Adipocyte (in vitro differentiated cells): Measurements from ENCODE around the gene VWF.

Experiments used
- DNase-seq: peaks from one replicate; pipeline ENCODE4 v3.0.0-alpha.2; 2015; ENCODE audit warnings: low read depth
- H3K27me3 ChIP-seq: replicated peaks from 2 replicates; pipeline ENCODE4 v1.7.0; 2013; ENCODE audit warnings: mild to moderate bottlenecking, low read length, moderate library complexity; ENCODE audit not compliant: control insufficient read depth, insufficient read depth
- H3K36me3 ChIP-seq: 2 replicates; pipeline ENCODE4 v1.7.0; 2013; ENCODE audit warnings: low read length, mild to moderate bottlenecking, moderate library complexity; ENCODE audit not compliant: control insufficient read depth, insufficient read depth, severe bottlenecking
- H3K4me1 ChIP-seq: 2 replicates; pipeline ENCODE4 v1.7.0; 2013; ENCODE audit warnings: mild to moderate bottlenecking, low read length, moderate library complexity; ENCODE audit not compliant: control insufficient read depth, insufficient read depth
- H3K4me3 ChIP-seq: 2 replicates; pipeline ENCODE4 v1.7.0; 2013; ENCODE audit warnings: mild to moderate bottlenecking, low read length, moderate library complexity
- H3K9ac ChIP-seq: 2 replicates; pipeline ENCODE4 v1.7.0; 2013; ENCODE audit warnings: mild to moderate bottlenecking, low read length, moderate library complexity
- H3K9me3 ChIP-seq: 2 replicates; pipeline ENCODE4 v1.7.0; 2013; ENCODE audit warnings: mild to moderate bottlenecking, low read length, moderate library complexity; ENCODE audit not compliant: control insufficient read depth

VWF gene

DNA sequence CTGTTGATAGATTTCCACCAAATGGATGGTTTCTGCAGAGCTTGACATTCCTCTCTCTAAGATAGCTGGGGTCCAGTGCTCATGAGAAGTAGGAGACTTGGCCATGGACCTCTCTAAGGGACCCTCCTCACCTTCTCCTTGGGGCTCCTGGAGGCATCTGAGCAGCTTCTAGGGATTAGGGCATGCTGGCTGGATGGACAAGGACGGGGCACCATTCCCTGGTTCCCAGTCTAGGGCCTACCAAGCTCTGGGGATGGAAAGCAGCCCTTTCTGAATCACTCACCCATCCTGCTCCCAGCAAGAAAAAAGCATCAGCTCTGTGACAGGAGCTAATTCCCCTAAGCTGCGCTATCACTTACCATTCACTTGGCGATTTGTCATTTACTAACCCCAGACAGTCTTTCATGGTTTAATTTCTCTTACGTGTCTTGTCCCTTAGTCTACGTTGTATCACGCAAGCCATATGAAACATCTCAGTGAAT, 39.5 kb downstream of the VWF start:
- Histone ChIP-seq H3K9me3 (no peaks in the 10 kb centered on the region), H3K9ac (no peak overlapping the region), H3K27me3 (peaks cover 4% of the 10 kb centered on the region), H3K4me3 (no peak overlapping the region), H3K36me3 (no peaks in the 10 kb centered on the region), H3K4me1 (peaks cover 31% of the 10 kb centered on the region)
- DNase-seq: no peak

DNA sequence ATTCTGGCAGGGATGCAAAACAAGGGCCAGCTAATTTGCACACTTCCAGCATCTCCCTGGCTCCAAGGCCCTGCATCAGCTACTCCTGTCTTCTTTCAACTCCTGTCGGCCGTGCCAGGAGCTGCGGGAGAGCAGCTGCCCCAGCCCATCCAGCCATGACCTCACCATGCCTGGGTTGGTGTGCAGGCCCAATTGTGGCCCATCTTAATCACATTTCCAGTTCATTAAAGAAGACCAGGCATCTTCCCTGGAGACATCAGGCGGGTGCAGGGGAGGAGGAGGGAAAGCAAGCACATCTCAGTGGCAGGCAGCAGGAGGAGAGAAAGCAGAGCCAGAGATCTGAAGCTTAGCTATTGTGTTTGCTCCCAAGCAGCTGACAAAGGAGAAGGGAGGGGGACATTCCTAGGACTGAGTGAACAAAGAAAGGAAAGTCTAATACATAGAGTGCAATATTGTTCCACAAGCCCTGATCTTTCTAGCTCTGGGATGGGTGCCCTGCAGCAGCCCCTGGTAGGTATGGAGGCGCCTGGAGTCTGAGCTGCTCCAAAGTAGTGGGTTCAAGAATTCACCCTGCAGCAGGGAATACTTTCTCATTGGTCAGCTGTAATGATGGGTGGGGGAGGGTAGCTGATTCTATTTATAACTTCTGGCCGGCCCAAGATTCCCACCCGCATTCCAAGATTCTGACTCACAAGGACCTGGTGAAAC, 40.1 kb downstream of the VWF start:
- DNase-seq: no peak
- Histone ChIP-seq H3K36me3 (no peaks in the 10 kb centered on the region), H3K4me3 (no peak overlapping the region), H3K9ac (no peak overlapping the region), H3K4me1 (peaks cover 28% of the 10 kb centered on the region), H3K27me3 (peaks cover 4% of the 10 kb centered on the region), H3K9me3 (no peaks in the 10 kb centered on the region)

DNA sequence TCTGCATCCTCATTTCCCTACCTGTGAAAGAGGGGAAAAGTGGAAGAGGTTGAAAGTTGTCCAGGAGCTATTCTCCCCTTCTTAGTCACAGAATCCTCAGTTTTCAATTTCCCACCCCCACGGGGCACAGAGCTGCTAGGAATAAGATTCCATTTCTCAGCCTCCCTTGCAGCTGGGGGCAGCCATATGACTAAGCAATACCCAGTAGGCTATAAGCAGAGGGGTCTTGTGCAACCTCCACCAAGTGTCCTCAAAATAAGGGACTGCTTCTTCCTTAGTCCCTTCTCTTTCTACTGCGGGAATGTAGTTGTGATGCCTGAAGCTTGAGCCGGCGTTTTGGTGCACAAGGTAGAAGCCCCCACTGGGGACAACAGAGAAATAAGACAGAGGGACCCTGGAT, 40.9 kb downstream of the VWF start:
- no peaks in the 10 kb centered on the region for H3K9me3 ChIP-seq
- peaks cover 4% of the 10 kb centered on the region for H3K27me3 ChIP-seq
- peaks cover 25% of the 10 kb centered on the region for H3K4me1 ChIP-seq
- no peak for DNase-seq
- no peak overlapping the region for H3K9ac ChIP-seq
- no peaks in the 10 kb centered on the region for H3K36me3 ChIP-seq
- H3K4me3 ChIP-seq: no peak overlapping the region

DNA sequence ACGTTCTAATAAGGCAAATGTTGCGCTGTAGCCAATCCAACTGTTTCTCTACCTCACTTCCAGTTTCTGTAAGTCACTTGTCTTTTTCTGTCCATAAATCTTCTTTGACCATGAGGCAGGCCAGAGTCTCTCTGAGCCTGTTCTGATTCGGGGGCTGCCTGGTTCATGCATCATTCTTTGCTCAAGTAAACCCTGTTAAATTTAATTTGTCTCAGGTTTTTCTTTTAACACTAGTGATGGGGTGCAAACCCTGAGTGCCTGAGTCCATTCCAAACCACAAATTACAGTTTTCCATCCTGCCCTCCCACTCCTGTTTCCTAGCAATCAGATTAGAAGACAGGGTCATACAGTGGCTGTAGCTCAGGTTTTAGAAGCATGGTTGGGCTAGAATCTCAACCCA, 41.9 kb downstream of the VWF start:
- DNase-seq: no peak
- no peak overlapping the region for H3K9ac ChIP-seq
- peaks cover 4% of the 10 kb centered on the region for H3K27me3 ChIP-seq
- H3K4me3 ChIP-seq: no peak overlapping the region
- no peaks in the 10 kb centered on the region for H3K9me3 ChIP-seq
- peaks cover 29% of the 10 kb centered on the region for H3K4me1 ChIP-seq
- H3K36me3 ChIP-seq: no peaks in the 10 kb centered on the region

DNA sequence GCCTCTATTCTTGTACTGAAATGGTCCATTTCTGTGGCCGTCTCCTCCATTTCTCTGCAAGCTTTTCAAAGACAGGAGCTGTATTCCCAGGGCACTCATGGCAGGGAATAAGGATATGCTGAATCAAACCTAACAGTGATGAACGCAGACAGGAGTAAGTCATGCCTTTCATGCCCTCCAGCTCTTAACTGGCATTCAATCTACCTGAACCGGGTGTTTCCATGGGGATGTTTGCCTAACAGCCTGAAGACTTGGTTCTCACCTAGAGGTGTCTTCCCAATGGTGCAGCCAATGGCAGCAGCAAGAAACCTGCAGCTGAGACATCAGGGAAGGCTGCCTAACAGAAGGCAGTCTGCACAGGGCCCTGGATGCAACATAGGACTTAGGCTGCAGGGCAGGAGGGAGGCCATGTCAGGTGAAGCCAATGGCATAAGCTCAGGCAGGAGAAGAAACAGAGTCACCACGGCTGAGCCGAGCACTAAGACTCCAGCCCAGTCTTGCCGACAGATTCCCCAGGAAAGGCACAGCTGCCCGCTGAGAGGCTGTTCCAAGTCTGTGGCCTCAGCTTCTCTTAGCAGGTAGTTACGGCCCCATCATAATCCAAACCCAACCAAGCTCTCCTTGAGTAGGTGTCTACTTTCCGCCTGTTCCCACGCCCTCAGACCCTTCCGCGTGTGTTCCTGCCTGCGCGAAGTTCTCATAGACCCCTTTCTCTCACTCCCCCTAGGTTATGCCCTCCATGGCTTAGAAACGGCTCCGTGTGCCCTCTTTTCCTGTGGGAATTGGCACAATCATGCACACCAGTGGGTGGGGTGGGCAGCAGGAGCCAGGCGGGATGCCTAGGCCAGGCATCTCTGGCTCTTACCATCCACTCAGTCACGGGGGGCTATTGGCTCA, 44.1 kb downstream of the VWF start:
- DNase-seq: no peak
- Histone ChIP-seq H3K4me3 (no peak overlapping the region), H3K9ac (no peak overlapping the region)

DNA sequence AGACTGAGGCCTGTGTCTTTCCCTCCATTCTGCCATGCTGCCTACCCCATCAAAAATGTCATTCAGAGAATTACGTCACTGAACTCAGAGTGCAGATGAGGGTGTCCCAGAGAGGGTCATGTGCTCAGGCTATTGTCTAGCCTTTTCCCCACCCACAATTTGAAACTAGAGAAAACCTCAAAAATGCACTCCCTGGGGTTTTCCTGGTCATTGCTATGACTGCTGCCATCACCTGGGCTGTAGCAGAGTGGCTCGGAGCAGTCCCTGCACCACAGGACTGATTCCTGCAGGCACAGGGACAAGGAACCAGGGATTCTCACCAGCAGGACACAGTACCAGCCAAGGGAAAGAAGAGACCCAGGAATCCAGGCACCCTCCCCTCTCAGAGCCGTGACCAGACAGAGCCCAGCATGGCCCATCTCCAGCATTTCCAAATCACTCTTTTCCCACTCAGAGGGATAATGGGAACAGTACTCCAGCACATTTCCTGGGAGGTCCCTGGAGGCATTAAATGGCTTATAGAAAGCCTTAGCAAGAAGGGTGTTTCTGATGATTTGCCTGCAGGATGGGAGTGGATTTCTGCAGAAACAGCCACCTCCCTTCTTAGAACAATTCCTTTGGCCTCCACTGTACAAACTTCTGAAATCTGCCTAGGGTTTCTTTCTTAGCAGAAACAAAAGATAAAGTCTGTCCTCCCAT, 45.9 kb downstream of the VWF start:
- H3K4me3 ChIP-seq: no peak overlapping the region
- peaks cover 11% of the 10 kb centered on the region for H3K27me3 ChIP-seq
- no peaks in the 10 kb centered on the region for H3K36me3 ChIP-seq
- no peak overlapping the region for H3K9ac ChIP-seq
- H3K9me3 ChIP-seq: no peaks in the 10 kb centered on the region
- DNase-seq: peak; percentile 31
- peaks cover 17% of the 10 kb centered on the region for H3K4me1 ChIP-seq

More for the DNA sequence above, 44.1 kb downstream of the VWF start:
- peaks cover 7% of the 10 kb centered on the region for H3K27me3 ChIP-seq
- peaks cover 29% of the 10 kb centered on the region for H3K4me1 ChIP-seq
- no peaks in the 10 kb centered on the region for H3K36me3 ChIP-seq
- H3K9me3 ChIP-seq: no peaks in the 10 kb centered on the region

DNA sequence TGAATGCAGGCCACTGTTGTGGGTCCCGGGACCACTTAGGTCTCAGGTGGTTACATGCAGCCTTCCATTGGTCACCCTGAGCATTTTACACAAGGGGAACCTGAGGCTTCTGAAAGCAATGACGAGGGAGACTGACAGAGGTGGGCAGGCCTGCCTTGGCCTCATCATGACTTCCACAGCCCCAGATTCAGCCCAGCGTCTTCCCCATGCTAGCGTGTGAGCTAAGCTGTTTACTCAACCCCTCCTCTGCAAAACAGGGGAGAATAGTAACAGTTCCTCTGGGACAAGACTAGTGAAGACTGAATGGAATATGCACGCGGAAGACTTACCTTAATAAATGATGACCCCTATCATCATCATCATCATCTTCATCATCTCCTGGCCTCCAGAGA, 46.8 kb downstream of the VWF start:
- H3K9ac ChIP-seq: no peak overlapping the region
- H3K36me3 ChIP-seq: no peaks in the 10 kb centered on the region
- no peak for DNase-seq
- H3K4me1 ChIP-seq: peaks cover 13% of the 10 kb centered on the region
- peaks cover 11% of the 10 kb centered on the region for H3K27me3 ChIP-seq
- H3K4me3 ChIP-seq: no peak overlapping the region
- no peaks in the 10 kb centered on the region for H3K9me3 ChIP-seq

DNA sequence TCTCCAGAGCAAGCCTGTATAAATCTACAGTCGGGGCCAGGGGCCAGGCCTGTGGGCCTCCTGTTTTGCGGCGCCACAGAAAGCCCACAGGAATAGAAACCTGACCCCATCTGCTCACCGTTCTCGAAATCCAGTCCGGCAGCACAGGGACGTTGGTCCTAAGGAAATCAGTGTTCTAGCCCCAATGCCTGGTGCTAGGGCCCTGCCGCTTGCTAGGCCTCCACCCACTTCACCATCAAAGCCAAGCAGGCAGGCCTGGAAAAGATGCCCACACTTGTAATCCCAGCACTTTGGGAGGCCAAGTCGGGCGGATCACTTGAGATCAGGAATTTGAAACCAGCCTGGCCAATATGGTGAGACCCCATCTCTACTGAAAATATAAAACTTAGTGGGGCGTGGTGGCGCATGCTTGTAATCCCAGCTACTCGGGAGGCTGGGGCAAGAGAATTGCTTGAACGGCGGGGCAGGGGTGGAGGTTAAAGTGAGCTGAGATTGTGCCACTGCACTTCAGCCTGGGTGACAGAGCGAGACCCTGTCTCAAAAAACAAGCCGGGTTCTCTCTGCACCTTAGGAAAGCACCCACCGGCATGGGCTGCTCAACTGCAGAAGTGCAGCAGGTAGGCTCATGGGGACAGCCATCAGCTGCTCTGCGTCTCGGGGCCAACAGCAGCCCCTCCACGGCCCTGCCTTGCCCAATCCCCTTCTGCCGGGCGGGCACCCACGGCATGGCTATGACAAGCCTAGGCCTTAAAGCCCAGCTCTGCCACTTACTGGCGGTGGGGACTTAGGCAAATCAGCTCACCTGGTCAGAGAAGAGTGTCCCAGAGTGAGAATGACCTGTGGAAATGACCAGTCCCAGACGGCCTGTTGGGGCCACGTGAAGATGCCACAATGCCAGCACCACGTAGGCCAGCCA, 47.4 kb downstream of the VWF start:
- Histone ChIP-seq H3K9ac (no peak overlapping the region), H3K4me1 (peaks cover 20% of the 10 kb centered on the region), H3K27me3 (peaks cover 11% of the 10 kb centered on the region), H3K36me3 (no peaks in the 10 kb centered on the region), H3K9me3 (no peaks in the 10 kb centered on the region), H3K4me3 (no peak overlapping the region)
- DNase-seq: no peak

DNA sequence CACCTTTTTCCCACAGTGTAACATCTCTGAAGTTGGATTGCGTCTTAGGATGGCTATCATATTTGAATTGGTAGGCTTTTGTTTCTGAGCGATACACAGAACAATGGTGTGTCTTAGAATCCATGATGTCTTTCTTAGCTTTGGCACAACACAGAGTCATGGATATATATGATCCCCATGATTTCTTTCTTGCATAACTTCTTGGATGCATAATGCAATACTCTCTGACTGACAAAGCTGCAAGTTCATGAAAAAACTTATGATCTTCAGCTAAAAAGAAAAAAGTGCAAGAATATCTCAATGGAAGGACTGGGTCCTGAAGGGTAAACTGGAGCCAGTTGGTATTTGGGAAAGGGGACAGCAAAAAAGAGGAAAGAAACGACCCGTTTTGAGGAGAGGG, 48.1 kb downstream of the VWF start:
- H3K4me1 ChIP-seq: peaks cover 20% of the 10 kb centered on the region
- peak; percentile 63 for DNase-seq
- peaks cover 11% of the 10 kb centered on the region for H3K27me3 ChIP-seq
- no peak overlapping the region for H3K9ac ChIP-seq
- no peak overlapping the region for H3K4me3 ChIP-seq
- no peaks in the 10 kb centered on the region for H3K9me3 ChIP-seq
- no peaks in the 10 kb centered on the region for H3K36me3 ChIP-seq

DNA sequence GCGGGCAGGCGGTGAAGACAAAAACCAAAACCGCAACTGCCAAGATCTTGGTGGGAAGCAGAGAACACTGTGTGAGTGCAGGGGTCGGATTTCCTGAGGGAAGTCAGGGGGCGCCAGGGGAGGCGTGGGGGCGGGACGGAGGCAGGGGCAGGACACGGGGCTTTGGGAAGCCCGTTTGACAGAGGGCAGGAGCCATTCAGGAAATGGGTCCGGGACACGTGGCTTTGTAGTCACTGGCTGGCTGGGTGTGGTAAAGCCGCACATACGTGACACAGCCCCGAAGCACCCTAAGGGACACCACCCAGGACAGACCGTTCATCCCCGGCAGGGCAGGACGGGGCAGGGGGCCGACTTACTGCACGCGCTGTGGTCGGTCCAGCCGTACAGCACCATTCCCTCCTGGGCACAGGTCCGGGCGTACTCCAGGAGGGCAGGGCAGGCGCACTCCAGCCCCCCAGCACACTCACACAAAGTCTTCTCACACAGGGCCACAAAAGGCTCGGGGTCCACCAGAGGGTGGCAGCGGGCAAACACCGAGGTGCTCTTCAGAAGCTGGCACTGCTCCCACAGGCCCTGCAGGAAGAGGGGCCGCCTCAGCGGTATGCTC, 49.4 kb downstream of the VWF start:
- Histone ChIP-seq H3K4me1 (peaks cover 24% of the 10 kb centered on the region), H3K4me3 (no peak overlapping the region), H3K9me3 (no peaks in the 10 kb centered on the region), H3K36me3 (no peaks in the 10 kb centered on the region), H3K27me3 (peaks cover 7% of the 10 kb centered on the region), H3K9ac (no peak overlapping the region)
- DNase-seq: no peak
